HG03175 (cell line): Measurements from ENCODE around the gene ARSH.
"Not testable (repeated sequence)": the region's sequence is repeated elsewhere in the genome, so short reads cannot be mapped to it uniquely, and the experiment has no call there.

Experiments used
- ATAC-seq: cut with Tn5 transposase; IDR thresholded peaks from one replicate; pipeline ENCODE4 v1.9.1; 2021; ENCODE audit warnings: mild to moderate bottlenecking, moderate library complexity; ENCODE audit not compliant: unreplicated experiment

The ARSH gene

DNA sequence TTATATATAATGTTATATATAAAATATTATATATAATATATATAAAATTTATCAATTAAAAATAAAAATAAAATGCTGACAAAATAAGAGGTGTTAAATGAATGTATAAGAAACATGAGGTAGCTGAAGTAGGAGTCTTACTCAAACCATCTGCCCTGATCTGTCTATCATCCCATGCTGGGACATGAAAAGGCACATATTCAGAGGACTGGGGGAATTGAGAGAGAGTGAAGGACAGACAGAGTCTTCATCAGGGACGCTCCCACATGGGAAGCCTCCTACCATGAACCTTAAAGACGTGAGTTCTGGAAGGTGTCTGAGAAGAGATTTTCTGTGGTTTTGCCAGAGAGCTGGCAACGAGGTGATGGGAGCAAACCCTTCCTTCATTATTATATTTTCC is 30.9 kb downstream of the ARSH start:
- no peak for ATAC-seq

GRCh38 chrX:3044196-3044595 is 37.9 kb downstream of the ARSH start:
- ATAC-seq: no peak

DNA sequence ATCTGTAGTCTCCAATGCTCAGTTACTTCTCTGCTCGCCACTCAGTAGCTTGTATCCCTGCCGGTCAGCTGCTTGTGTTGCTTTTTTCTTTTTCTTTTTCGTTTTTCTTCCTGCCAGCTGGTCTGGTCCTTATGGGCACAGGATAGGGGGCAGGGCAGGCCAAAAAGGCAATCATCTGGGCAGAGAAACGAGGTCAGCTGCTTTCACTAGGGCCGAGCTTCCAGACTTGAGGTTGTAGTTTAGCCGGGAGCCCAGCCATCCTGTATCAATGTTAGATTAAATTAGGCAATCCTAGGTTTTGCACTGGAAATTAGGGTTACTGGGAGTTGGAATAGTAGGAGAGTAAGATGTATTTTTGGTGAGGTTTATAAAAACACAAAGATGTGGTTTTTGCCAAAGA is 38.3 kb downstream of the ARSH start:
- no peak for ATAC-seq

DNA sequence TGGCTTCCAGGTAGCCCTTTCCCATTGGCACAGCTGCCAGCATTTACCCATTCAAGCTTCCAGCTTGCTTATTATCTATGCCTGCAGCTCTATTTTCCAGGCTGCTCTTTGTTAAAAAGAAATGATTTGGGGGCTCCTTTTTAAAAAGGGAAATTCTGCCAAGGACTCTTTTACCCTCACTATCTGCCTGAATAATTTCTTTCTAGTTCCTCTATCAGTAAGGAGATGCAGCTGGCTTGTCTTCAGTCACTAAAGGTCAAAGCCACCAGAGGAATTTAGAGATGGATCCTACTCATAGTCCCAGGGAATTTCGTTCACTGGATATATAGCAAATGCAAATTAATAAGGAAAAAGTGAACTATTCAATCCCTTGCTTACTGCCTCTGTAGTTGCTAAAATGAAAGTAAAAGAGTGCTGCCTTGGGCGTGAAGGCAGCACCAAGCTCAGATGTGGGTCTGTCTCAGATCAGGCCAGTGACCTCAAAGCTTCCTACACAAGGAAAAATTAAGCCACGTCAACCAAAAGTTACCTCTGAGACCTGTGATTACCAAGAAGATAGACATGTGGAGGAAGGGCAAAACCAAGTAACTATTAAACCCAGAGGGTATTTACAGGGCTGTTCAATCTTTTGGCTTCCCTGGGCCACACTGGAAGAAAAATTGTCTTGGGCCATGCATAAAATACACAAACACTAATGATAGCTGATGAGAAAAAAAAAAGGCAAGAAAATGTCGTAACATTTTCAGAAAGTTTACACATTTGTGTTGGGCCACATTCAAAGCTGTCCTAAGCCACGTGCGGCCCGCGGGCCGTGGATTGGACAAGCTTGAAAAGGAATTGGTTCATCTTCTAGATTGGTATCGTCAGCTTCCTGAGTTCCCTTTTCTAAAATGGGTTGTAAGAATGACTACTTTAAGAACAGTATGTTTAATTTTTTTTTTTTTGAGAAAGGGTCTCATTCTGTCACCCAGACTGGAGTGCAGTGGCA is 40.2 kb downstream of the ARSH start:
- no peak for ATAC-seq

- ATAC-seq: not testable (repeated sequence)
Measured at GRCh38 chrX:3050523-3051175, 44.3 kb downstream of the ARSH start.

DNA sequence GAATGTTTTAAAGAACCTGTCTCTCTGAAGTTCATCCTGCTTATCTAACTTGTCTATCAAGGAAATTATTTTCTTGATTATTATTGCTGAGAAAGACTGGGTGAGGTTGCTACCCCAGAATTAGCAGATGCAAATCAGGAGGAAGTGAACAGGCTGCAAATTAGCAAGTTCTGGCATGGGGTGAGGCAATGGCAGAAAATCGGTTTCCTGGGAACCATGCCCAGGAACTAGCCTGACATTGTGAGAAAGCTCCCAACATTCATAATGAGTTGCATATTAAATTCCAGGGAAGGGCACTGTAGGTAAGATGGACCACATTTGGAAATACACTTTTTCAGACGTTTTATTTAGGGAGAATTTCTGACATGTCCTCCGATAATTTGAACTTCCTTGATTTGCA is 46.5 kb downstream of the ARSH start:
- no peak for ATAC-seq

GRCh38 chrX:3066555-3066954 is 60.2 kb downstream of the ARSH start:
- no peak for ATAC-seq

- no peak for ATAC-seq
Measured at GRCh38 chrX:3075959-3076358, 69.6 kb downstream of the ARSH start.

DNA sequence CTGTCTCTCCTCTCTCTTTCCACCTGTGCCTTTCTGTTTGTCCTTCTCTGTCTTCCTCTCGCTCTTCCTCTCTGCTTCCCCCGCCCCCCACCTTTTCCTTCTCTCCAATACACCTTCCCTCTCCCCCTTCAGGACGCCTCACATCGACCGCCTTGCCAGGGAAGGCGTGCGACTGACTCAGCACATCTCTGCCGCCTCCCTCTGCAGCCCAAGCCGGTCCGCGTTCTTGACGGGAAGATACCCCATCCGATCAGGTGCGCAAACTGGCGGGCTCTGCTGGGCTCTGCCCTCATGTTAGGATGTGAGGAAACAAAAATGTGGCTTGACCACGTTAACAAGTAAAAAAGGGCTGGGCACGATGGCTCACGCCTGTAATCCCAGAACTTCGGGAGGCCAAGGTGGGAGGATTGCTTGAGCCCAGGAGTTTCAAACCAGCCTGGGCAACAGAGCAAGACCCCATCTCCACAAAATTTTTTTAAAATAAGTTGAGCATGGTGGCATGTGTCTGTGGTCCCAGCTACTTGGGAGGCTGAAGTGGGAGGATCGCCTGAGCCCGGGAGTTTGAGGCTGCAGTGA is 70.2 kb downstream of the ARSH start:
- no peak for ATAC-seq
